AG09319 (cell line): ENCODE measurements around the gene NCOA1.
"Not testable (repeated sequence)": the region's sequence is repeated elsewhere in the genome, so short reads cannot be mapped to it uniquely, and the experiment has no call there.

Experiments used
- DNase-seq: peaks from one replicate; pipeline ENCODE4 v3.0.0-alpha.2; 2010; ENCODE audit warnings: low read depth; ENCODE audit errors: extremely low read depth
- TF ChIP-seq, protein P1 (sequence below): IDR thresholded peaks from 2 replicates; pipeline ENCODE4 v1.5.1; 2011; ENCODE audit warnings: low read depth, mild to moderate bottlenecking, inconsistent platforms, low read length, moderate library complexity

Gene NCOA1

DNA sequence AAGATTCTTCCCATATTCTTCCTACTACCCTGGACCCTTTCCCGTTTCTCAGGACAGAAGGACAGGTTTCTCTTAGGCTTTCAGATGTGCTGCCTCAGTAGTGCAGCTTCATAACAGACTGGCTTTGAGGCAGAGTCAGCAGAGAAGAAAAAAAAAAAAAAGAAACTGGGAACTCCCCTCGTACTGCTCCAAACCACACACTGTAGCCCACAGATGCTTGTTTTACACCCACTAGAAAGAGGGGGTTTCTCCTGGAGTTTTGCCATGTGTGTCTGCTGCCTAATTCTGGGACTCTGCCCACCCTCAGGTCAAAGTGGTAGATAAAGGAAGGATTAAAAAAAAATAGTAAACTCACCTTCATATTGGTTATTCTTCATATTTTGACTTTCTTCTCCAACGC, 95.9 kb downstream of the NCOA1 start:
- DNase-seq: no peak
- TF ChIP-seq, protein P1, sequence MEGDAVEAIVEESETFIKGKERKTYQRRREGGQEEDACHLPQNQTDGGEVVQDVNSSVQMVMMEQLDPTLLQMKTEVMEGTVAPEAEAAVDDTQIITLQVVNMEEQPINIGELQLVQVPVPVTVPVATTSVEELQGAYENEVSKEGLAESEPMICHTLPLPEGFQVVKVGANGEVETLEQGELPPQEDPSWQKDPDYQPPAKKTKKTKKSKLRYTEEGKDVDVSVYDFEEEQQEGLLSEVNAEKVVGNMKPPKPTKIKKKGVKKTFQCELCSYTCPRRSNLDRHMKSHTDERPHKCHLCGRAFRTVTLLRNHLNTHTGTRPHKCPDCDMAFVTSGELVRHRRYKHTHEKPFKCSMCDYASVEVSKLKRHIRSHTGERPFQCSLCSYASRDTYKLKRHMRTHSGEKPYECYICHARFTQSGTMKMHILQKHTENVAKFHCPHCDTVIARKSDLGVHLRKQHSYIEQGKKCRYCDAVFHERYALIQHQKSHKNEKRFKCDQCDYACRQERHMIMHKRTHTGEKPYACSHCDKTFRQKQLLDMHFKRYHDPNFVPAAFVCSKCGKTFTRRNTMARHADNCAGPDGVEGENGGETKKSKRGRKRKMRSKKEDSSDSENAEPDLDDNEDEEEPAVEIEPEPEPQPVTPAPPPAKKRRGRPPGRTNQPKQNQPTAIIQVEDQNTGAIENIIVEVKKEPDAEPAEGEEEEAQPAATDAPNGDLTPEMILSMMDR: no peak

DNA sequence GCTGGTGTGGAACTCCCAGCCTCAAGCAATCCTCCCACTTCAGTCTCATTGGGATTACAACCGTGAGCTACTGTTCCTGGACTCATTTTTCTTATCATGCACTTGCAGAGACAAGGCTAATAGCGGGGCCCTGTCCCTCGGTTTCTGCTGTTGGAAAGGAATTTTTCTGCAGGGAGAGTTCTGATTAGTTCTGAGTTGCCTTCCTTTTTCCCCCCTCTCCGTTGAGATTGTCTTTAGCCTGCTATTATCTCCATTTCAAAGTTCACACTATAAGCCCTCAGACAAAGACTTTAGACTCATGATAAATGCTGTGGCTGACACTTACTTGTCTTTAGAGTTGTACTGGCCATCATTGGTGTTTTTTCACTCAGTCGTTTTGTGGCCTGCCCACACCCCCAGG, 97.2 kb downstream of the NCOA1 start:
- DNase-seq: no peak
- TF ChIP-seq, protein P1: no peak

DNA sequence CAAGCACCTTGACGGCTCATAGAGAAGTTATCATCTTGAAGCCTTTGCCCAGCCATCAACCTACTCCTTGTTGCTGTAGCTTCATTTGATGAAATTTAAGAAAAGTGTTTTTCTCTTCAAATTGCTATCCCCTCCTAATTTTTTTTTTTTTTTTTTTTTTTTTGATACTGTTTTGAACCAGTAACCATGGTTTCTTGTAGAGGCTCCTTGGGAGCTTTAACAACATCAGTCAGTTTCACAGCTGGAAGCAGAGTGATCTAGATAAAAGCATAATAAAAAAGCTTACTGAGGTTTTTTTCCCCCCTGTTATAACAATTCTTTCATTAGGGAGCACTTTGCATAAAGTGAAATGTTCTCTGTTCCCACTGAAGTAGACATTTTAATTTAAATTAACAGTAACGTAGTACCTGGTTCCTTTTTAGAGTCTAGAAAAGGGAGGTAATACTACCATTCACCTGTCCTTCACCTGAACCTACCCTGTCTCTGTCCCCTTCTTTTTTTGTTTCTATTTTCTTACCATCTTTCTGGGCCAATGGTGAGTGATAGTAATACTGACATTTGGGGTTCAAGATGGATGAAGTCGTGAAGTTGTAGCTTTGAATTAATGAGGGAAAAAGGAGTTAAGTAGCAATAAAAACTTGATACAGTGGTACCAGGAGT, 101.5 kb downstream of the NCOA1 start:
- TF ChIP-seq, protein P1: no peak
- no peak for DNase-seq

DNA sequence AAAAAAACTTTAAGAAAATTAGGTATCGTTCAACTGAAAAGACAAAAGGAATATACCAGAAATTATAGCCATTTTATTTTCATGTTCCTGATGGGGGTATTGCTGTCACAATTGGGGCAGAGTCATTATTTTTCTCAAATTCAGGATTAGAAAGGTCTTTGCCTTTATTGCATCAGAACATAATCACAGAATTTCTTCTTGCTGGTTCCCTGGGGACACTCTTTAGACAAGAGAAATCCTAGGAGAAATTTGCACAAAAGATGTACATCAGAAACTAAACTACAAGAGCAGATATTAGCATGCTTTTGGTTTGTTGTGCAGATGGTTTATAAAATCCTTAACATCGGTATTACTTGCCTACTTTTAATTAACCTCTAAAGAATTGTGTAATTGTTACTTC, 103.2 kb downstream of the NCOA1 start:
- no peak for DNase-seq
- TF ChIP-seq, protein P1: no peak

DNA sequence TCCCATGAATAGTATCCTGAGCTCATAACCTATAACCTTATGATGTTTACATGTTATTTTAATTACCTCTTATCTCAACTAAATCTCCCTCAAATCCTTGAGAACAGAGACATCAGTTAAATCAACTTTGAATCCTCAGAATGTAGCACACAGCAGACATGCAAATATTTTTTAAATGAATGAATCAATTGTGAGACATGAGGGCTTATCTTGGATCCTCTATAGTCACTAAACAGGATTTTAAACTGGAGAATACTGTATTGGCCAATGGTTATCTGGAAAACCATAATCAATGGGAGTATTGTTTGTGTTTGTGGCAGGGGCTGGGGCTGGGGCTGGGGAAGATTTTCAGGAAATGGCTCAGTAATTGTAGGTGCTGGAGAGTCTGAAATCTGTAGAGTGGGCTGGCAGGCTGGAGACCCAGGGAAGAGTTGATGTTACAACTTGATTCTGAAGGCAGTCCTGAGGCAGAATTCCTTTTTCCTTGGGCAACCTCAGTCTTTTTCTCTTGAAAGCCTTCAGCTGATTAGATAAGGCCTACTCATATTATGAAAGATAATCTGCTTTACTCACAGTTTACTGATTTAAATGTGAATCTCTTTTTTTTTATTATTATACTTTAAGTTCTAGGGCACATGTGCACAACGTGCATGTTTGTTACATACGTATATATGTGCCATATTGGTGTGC, 106.3 kb downstream of the NCOA1 start:
- TF ChIP-seq, protein P1: no peak
- no peak for DNase-seq

DNA sequence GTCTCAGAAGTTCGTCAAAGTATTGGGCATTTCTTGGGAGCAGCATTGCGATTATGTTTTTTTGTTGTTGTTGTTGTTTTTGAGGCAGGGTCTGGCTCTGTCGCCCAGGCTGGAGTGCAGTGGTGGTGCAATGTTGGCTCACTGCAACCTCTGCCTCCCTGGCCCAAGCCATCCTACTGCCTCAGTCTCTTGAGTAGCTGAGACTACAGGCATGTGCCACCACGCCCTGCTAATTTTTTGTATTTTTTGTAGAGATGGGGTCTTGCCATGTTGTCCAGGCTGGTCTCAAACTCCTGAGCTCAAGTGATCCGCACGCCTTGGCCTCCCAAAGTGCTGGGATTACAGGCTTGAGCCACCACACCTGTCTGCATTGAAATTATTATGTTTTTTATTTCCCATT, 109.1 kb downstream of the NCOA1 start:
- DNase-seq: not testable (repeated sequence)

DNA sequence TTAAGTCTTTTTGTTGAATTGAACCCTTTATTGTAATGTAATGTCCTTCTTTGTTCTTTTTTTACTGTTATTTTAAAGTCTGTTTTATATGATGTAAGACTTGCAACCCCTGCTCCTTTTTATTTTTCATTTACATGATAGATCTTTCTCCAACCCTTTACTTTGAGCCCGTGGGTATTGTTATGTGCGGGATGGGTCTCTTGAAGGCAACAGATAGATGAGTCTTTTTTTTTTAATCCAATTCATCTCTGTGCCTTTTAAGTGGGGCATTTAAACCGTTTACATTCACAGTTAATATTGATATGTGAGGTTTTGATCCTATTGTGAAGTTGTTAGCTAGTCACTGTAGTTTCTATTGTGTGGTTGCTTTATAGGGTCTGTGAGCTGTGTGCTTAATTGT, 120.6 kb downstream of the NCOA1 start:
- DNase-seq: no peak
- TF ChIP-seq, protein P1: no peak
